ENCODE results near the gene KCNAB1.

Gene KCNAB1

DNA sequence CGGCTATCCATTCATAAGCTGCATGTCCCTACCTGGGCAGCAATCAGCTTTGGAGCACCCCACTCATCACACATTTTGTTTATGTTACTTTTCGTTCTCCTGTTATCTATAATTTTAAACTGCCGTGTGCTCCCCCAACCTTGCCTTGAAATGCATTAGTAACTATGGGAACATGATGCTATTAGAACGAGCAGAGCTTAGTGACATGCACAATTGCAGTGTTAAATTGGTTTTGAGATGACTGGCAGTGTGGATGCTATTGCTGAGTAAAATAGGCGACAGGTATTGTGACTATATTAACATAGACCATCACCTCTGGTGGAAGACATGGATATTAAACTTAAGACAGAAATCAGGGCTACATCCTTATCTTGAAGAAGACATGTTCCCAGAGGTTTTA lies 191.6 kb downstream of the KCNAB1 start:
- no peak for DNase-seq (ENCODE audit: low read depth, low spot score)

DNA sequence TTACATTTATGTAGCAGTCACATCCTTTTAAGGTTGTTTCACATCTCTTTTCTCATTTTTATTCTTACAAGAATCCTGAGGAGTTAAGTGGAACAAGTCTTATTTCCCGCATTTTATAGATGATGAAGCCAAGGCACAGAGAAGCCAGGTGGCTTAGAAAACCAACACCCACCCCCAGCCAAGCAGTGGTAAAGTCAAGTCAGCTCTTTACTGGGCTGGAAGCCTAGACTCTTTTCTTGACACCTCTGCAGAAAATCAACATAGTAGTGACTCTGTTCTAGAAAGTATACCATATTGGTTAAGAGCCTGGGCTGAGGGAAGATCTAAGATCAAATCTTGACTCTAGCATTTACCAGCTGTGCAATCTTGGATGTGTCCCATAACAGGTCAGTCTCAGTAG lies 195.7 kb downstream of the KCNAB1 start:
- DNase-seq (ENCODE audit: low read depth, low spot score): no peak

DNA sequence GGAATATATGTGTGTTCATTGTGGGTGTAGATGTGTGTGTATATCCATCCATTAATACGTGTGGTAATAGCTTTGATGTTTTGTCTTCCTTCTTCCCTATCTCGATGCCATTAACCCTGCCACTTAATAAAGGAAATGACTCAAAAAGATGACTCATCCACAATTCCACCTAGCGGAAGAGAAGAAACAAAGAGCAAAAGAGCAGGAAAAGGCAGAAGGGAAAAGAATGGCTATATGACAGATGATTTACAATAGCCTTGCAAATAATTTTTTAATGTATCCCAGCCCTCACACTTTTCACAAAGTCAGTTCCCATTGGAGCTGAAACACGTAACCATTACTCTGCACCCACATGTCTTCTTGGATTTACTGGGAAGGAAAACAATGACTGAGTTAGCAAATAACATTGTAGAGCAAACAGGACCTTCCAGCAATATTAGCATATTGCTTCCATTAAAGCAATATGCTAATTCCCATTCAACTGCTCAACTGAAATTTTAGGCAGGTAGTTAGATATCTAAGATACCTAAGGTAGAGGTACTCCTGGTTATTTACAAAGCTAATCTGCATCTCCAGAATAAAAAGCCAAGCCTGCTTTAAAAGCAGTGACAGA lies 197.2 kb downstream of the KCNAB1 start:
- peak; percentile 42 for DNase-seq (ENCODE audit: low read depth, low spot score)

DNA sequence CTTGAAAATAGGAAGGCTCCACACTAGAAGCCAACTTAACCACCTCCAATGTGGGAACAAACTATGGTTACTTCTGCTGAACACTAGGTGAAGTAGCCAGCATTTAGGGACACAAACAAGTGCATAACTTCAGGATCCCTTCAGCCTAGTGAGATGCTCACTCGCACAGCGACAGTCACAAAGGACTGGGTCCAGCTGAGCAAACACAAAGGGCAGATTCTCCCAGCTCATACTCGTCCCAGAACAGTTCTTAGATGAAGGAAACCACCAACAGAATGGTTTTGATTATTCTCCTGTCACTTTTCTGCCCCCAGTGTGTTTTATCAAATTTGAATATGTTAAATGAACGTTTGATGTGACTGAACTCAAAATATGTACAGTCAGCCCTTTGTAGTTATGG lies 201.6 kb downstream of the KCNAB1 start:
- DNase-seq (ENCODE audit: low read depth, low spot score): no peak

DNA sequence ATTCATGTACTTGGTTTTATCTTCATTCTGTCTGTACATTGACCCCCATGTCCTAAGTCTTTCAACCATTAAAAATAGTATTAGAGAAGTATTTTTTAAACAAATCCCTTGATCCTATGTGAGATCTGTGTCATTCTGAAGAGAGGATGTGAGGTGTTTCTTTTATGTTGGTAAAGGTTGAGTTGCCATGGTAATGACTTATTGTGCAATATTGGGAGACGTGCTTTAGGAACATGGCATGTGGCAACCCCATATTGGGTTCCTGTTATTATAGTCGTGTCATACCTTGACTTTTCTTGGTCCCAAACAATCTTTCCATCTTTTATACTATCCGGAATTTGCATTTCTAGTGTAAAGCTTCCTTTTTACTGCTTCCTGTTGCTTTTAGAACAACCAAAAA lies 203.1 kb downstream of the KCNAB1 start:
- DNase-seq (ENCODE audit: low read depth, low spot score): no peak

DNA sequence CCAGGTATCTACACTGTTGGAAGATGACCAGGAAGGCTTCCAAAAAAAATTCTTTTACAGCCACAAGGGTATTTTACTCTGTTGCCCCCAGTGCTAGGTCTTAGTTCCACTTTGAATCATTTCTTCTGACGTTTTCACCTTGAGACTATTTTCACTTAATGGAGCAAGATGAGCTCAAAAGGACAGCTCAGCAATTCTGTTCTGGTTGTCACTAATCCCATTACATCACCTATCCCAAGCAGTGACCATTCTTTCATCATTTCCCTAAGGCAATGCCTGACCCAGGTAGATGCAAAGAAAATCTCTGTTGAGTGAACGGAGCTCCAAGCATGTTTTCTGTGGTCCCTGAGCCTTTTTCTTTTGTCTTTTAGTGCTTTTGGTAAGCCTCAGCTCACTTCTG lies 210.0 kb downstream of the KCNAB1 start:
- DNase-seq (ENCODE audit: low read depth, low spot score): no peak

DNA sequence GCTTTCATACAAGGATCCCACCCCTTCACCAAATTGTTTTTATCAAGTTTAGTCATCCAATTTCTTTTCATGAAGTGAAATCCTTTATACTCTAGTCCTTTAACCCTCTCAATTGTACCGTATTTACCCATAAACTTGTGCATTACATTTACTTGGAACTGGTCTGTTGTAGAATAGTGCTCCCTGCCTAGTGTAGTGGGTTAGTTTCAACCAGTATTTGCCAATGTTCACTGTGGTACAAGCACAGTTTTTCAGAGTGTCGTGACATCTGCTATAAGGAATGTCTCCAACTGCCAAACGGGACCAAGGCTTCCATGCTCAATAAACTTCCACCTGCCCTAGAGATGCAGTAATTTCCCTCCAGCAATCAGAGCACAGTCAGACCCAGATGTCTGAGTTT lies 211.9 kb downstream of the KCNAB1 start:
- no peak for DNase-seq (ENCODE audit: low read depth, low spot score)

DNA sequence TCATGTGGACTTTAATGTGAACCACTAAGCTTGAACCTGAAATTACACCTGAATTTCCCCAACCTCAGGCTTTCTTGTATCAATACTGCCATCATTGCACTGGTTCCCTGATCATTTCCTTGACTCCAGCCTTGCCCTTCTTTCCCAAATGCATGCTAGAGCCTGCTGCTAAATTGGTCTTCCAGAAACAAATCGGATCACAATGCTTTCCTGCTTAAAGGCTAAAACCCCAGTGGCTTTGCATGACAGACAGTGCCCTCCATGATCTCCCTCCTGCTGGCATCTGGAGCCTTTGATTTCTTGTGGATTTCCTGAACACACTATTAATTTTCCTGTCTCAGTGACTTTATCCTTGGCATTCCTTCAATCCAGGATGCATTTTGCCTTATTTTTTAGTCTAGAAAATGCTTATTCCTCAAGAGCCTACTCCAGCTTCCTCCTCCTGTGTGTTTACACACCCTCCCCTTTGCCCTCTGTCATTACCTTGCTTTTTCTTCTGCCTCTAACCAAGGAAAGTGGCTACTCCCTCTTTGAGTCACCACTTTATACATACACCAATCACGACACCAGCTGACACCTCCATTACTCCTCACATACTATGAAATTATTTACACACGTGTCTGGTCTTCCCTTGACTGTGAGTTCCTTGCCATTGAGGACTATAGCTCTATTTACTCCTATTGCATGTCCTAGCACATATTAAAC lies 214.6 kb downstream of the KCNAB1 start:
- no peak for DNase-seq (ENCODE audit: low read depth, low spot score)

DNA sequence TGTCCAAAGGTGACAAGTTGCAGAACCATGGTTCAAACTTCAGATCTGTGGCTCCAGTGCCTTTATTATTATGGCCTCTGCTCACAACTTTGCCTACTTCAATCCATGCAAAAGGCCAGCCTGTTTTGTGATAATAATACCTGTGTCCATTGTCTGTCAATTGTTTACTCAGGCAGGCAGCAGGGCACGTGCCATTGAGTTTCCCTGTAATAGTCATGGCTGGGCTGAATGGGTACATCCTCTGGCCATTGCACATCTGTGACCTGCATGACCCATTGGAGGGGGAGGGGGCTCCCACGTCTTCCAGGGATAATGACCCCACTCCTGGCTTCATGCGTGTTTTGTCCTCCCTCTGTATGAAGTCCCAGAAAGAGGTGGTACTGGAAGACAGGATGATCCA lies 219.1 kb downstream of the KCNAB1 start:
- no peak for DNase-seq (ENCODE audit: low read depth, low spot score)

DNA sequence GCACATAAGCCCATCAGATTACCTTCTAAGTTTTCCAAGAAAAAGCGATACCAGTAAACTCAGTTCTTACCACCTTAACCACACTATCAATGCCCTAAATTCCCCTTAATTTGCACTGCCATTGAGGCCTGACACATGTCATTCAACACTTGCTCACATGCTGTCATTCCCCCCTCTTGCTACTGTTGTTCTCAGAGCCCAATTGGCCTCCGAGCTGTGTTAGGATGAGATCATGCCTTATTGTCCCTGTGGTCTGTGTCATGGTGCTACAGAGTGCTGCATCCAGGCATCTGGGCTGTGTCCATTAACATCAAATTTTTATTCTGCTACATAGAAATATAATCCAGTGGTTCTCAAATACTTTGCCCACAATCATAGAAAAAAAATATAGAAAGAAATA lies 221.0 kb downstream of the KCNAB1 start:
- DNase-seq (ENCODE audit: low read depth, low spot score): no peak

DNA sequence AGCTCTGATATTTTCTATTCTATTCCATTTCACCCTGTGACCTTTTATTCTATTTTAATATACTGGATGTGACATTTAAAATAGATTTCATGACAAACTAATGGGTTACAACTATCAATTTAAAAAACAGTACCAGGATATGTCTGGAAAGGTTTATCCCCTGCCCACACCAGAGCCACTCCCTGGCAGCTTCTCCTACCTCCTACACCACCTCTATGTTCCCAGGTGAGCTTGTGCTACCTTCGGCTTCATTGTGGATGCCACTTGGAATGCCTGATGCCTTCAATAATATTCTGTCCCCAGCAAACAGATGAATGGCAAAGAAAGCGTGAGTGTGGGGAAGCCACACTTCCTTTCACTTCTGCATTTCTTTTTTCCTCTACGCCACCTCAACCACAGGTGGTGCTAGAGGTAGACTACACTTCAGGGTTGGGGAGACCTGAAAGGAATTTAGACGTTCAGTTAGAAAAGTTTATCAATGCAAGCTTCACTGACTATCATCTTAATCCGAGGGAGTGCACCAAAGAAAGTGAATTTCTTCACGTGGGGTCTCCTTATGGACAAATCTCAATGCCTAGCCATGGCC lies 221.5 kb downstream of the KCNAB1 start:
- no peak for DNase-seq (ENCODE audit: low read depth, low spot score)

DNA sequence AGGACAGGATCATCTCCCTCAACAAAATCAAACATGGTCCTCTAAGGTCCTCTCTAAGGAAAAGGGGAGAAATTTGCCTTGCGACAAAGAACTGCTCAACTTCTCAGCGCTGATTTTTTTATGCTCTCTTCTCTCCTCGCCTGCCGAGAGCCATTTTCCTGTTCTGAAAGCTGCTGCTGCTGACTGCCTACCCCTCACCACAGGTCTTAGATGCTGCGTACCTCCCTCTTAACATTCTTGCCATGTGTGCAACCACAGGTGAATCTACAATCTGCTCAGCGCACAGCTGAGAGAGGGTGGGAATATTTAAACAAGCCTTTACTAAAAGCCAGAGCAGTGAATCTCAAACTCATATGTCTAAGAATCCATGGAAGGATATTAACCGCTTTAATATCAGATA lies 223.8 kb downstream of the KCNAB1 start:
- no peak for DNase-seq (ENCODE audit: low read depth, low spot score)

DNA sequence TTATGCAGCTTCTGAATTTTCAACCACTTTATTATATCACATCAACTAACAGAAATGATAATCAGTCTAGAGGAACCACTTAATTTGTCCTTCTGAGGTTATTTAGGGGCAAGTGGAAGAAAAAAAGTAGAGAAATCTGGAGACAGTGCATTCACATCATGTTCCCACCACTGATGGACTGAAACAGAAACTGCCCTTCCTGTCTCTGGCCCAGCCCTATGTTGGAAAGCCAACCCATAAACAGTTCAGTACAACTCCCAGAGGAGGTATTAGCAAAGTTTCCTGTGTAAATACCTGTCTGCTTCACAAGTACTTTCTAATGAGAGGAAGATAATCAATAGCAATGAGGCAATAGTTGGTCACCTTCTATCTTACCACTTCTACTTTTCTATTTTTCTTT lies 228.7 kb downstream of the KCNAB1 start:
- DNase-seq (ENCODE audit: low read depth, low spot score): no peak

DNA sequence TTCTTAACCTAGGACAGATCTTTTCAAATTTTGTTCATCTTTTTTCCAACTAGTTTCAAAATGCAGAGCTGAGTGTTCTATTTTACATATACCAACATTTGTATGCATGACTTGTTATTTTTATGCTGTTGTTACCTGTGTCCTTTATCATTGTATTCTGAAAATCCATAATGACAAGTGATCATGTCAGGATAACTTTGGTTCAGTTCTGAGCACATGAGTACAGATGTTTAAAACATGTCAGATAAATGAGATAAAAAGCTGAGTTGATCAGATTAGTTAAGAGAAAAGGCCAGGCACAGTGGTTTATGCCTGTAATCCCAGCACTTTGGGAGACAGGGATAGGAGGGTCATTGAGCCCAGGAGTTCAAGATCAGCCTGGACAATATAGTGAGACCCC lies 229.6 kb downstream of the KCNAB1 start:
- no peak for DNase-seq (ENCODE audit: low read depth, low spot score)

DNA sequence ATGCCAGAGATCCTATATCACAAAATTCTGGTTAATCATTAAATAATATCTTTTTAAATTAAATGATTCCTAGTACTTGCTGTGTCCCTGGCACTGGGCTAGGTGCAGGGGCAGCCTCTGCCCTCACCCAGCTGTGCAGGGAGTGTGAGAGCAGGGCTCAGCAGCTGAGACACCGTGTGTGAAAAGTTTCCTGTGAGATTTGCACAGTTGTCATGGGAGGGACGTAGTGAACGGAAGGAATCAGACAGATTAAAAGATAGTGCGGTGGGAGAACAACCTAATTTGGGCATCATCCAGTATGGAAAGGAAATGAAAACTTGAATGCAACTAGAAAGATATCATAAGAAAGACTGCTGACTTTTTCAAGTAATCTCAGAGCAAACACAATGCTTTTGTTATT lies 230.4 kb downstream of the KCNAB1 start:
- DNase-seq (ENCODE audit: low read depth, low spot score): no peak

DNA sequence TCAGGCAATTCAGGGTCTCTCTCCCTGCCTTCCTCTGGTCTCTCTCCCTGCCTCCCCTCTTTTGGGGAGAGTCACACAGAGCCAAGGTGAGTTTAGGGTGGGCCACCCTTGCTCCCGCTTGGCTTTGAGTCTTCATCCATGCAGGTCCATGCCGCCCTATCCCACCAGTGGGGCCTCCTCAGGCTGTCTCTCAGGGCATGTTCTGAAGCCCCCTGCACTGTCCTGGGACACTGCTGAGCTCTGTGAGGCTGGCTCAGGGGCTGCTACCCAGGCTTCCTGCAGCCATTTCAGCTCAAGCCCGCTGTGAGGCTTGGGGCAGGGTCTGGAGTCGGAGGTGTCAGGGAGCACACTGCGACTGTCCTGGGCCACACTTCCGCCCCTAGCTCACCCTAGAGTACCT lies 231.4 kb downstream of the KCNAB1 start:
- DNase-seq (ENCODE audit: low read depth, low spot score): no peak

DNA sequence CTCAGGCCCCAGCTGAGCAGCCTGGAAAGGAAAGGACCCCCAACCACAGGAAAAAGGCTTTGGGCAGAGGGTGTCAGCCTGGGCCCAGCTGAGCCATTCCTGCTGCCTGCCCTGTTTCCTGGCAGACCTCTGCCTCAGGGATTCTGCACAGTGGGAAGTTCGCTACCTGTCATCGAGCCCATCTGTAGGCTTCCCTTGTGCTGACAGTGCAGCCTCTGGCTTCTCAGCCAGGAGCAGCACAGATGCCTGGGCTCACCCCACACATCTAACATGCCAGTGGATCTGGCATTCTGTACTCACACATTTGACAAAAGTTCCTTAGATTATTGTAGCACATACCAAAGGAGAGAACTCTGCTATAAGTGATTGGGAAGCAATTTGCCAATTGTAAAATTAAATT lies 232.3 kb downstream of the KCNAB1 start:
- no peak for DNase-seq (ENCODE audit: low read depth, low spot score)

DNA sequence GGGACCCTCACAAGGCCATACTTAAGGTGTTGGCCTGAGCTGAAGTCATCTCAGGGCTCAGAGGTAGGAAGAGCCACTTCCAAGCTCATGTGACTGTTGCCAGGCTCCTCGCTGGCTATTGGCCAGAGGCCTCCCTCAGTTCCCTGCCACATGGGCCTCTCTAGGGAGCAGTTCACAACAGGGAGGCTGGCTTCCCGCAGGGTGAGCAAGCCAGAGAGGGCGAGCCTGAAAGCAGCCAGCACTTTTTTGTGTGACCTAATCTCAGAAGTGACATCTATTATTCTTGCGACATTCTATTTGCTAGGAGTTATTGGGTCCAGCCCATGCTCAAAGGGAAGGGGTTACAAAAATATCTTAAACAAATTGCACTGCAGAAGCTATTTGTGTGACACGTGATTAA lies 233.2 kb downstream of the KCNAB1 start:
- no peak for DNase-seq (ENCODE audit: low read depth, low spot score)

DNA sequence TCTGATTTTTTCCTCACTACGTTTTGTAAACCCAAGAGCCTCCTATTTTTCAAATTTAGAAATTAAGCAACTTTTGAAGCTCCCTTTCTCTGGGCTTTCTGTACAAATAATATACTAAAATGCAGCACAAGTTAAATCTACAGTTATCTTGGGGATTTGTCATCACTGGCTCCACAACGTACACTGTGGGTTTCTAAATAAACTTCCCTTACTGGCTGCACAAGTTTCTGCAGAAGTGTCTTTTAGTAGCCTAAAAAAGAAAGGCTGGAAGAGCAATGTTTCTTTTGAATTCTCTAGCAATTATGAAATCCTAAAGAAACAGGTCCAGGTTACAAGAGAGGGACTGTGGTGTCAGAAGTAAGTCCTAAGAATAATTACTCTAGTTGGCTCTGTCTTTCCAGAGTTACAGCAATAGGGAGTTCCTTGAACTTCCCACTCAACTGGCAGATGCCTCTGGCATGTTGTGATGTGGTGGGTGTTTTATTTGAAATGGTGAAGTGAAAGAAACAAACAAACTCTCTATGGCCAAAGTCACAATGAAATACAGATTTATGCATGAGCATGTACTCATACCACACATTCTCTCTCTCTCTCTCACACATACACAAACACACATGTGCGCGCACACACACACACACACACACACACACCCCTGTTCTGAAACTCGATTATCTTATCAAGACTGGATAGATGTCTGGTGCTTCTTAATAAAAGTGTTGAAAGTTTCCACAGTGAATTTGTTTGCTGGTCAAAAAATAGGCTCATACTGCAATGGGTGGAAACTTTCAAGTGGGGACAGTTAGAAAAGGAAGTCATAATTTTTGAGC lies 236.4 kb downstream of the KCNAB1 start:
- DNase-seq (ENCODE audit: low read depth, low spot score): peak; percentile 2

DNA sequence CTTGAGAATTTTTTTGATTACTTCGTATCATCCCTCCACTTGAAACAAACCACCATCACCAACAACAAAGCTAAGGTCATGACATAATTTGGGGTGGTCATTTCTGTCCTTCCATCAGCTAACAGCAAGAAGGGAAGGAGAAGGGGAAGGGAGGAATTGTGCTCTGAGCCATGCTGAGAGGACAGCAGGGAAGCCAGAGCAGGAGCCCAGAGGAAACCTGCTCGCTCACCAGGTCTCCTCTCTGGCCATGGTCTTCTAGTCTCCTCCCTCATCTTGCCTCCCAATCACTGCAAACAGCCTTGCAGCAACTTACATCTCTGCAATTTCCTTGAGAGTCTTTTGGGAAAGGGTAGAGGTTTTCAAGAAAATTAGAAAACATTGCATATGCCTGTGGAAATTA lies 237.9 kb downstream of the KCNAB1 start:
- no peak for DNase-seq (ENCODE audit: low read depth, low spot score)

DNA sequence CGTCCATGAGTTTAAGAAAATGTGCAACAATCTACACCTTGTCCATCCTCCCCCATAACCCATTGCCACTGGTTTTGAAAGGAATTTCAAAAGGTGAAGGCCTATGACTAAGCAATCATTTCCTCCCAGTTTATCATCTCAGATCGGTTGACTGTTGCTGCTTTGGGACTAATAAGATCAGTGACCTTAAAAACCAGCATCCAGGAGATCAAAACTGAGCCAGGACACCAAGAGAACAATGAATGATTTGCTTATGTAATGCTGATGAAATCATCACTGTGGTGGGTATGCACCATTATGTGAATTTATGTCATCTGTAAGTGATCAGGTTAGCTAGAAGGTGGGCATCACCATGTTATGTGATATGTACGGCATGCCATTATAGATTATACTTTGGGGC lies 239.0 kb downstream of the KCNAB1 start:
- DNase-seq (ENCODE audit: low read depth, low spot score): no peak

DNA sequence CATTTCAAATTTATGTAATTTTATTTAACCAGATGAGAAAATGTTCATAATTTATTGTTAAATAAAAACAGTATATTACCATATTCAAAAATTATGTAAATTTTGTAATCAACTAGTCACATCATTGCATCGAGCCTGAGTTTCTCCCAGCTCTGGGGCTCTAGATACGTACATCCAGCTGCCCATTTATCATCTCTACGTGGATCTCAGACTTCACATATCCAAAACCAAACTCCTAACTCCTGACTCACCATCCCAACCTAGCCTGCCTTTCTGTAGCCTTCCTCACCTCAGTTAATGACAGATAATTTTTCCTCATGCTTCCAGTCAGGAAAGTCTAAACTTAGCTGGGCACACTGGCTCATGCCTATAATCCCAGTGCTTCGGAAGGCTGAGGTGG lies 239.7 kb downstream of the KCNAB1 start:
- no peak for DNase-seq (ENCODE audit: low read depth, low spot score)

DNA sequence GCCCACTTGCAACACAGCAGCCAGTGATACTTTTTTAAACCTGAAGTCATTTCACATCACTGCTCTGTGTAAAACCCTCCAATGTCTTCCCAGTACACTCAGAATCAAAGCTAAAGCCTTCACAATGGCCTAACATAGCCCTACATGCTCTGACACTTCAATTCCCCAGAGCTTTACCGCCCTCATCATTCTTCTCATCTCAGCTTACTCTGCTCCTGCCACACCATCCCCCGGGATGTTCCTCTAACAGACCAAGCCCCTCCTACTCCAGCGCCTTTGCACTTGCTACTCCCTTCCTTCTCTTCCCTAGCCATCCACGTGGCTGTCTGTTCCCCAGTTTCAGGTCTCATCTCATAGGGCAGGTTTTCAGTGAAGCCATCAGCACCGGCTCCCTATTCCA lies 240.6 kb downstream of the KCNAB1 start:
- no peak for DNase-seq (ENCODE audit: low read depth, low spot score)

Data from astrocyte of the hippocampus (primary cell).